Measurements from ENCODE around the gene MMEL1. TPM values are rescaled to one million over a fixed set of nuclear protein-coding genes. Genes with fewer than 3 reads are reported as not detected.

Gene MMEL1
- polyA plus RNA-seq, 2 of the 4 experiments (the other 2 are of a cell fraction): not detected

- TF ChIP-seq, protein P1, sequence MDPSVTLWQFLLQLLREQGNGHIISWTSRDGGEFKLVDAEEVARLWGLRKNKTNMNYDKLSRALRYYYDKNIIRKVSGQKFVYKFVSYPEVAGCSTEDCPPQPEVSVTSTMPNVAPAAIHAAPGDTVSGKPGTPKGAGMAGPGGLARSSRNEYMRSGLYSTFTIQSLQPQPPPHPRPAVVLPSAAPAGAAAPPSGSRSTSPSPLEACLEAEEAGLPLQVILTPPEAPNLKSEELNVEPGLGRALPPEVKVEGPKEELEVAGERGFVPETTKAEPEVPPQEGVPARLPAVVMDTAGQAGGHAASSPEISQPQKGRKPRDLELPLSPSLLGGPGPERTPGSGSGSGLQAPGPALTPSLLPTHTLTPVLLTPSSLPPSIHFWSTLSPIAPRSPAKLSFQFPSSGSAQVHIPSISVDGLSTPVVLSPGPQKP (IDR thresholded peaks at IDR 0.05; ENCODE audit: low read depth, low read length): no peak
- TF ChIP-seq RCOR1 (IDR thresholded peaks at IDR 0.05; ENCODE audit: low read depth, low read length): no peak
These were observed 18.3 kb upstream of the MMEL1 start (continued) for GRCh38 chr1:2650967-2651645.

- FAIRE-seq (no peak), DNase-seq (ENCODE audit: low read depth in 1 of 2, low spot score in 1 of 2) (peak in 1 of 2 experiments; percentile 27), ATAC-seq (no peak)
- peaks cover 25% of the 10 kb centered on the region for H3K9me3 ChIP-seq
- no peak overlapping the region for H3K27ac ChIP-seq
- H3K4me3 ChIP-seq: no peak overlapping the region
- CTCF ChIA-PET: no interaction called here
- 16% methylated on average over 5 of the region's 5 CpGs for WGBS (ENCODE audit: missing lambda C conversion rate)
- H3K4me2 ChIP-seq: no peak overlapping the region
- TF ChIP-seq BCL3 (IDR thresholded peaks at IDR 0.05) (no peak), SMC3 (IDR thresholded peaks at IDR 0.05) (no peak), KDM1A (IDR thresholded peaks at IDR 0.05; ENCODE audit: low read depth) (no peak), RCOR1 (IDR thresholded peaks at IDR 0.05; ENCODE audit: low read depth, low read length) (no peak), ZC3H11A (IDR thresholded peaks at IDR 0.05) (no peak), PHF8 (IDR thresholded peaks at IDR 0.05; ENCODE audit: borderline replicate concordance, low read depth) (no peak), ZSCAN20 (CRISPR knock-in tag; IDR thresholded peaks at IDR 0.05) (no peak), HOXB5 (CRISPR knock-in tag; IDR thresholded peaks at IDR 0.05) (no peak), POLR2AphosphoS2 (conservative IDR thresholded peaks at IDR 0.05; ENCODE audit: low read length) (no peak), NPAS2 (CRISPR knock-in tag; IDR thresholded peaks at IDR 0.05; ENCODE audit: borderline replicate concordance) (no peak), ZNF302 (CRISPR knock-in tag; IDR thresholded peaks at IDR 0.05) (no peak)
- TF ChIP-seq, protein P1 (IDR thresholded peaks at IDR 0.05; ENCODE audit: low read depth, low read length): no peak
- TF ChIP-seq, protein P2, sequence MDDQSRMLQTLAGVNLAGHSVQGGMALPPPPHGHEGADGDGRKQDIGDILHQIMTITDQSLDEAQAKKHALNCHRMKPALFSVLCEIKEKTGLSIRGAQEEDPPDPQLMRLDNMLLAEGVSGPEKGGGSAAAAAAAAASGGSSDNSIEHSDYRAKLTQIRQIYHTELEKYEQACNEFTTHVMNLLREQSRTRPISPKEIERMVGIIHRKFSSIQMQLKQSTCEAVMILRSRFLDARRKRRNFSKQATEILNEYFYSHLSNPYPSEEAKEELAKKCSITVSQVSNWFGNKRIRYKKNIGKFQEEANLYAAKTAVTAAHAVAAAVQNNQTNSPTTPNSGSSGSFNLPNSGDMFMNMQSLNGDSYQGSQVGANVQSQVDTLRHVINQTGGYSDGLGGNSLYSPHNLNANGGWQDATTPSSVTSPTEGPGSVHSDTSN (IDR thresholded peaks at IDR 0.05): no peak
- TF ChIP-seq, protein P3, sequence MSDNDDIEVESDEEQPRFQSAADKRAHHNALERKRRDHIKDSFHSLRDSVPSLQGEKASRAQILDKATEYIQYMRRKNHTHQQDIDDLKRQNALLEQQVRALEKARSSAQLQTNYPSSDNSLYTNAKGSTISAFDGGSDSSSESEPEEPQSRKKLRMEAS (IDR thresholded peaks at IDR 0.05): no peak
- H3K4me1 ChIP-seq: peaks cover 2% of the 10 kb centered on the region; the same call in 1 of the 3 replicates
- POLR2A ChIA-PET: no interaction called here
These were observed 14.0 kb upstream of the MMEL1 start for GRCh38 chr1:2646837-2647236.

DNA sequence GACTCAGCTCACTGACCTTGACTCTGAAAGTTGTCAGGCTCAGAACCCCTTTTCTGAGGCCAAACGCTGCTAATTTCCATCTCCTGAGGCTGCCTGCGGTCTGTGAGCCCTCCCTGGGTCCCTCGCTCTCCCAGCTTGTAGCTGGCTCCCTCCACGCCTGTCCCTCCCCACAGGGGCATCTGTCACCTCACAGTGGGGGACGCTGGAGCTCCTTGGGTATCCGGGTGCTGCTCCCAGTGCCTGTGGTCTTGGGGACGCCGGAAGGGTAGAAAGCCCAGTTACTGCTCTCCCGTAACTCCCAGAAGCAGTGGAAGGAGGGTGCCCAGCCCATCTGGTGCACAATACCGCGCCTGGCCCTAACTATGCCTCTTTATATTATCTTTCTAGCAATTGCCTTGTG is 13.0 kb upstream of the MMEL1 start:
- DNase-seq (ENCODE audit: low read depth in 1 of 2, low spot score in 1 of 2) (no peak), ATAC-seq (no peak), FAIRE-seq (no peak)
- CTCF ChIA-PET: interaction anchor here (0.9 kb wide), 1 partner anchor 10 kb away, joined by 3 read pairs; no protein-coding TSS in a partner anchor
- Histone ChIP-seq H3K9me3 (peaks cover 25% of the 10 kb centered on the region), H3K4me1 (peaks cover 6% of the 10 kb centered on the region; the same call in 1 of the 3 replicates), H3K27ac (no peak overlapping the region), H3K4me3 (no peak overlapping the region), H3K4me2 (no peak overlapping the region)
- POLR2A ChIA-PET: no interaction called here
- 60% methylated on average over 4 of the region's 11 CpGs for WGBS (ENCODE audit: missing lambda C conversion rate)
- TF ChIP-seq EHF (CRISPR knock-in tag; IDR thresholded peaks at IDR 0.05) (no peak), HOXB5 (CRISPR knock-in tag; IDR thresholded peaks at IDR 0.05) (no peak), HOXB13 (CRISPR knock-in tag; IDR thresholded peaks at IDR 0.05; ENCODE audit: low read depth) (no peak), SMC3 (IDR thresholded peaks at IDR 0.05) (no peak), MYC (IDR thresholded peaks at IDR 0.05; ENCODE audit: borderline replicate concordance, low read length) (no peak), HEYL (CRISPR knock-in tag; IDR thresholded peaks at IDR 0.05) (no peak), RAD21 (conservative IDR thresholded peaks at IDR 0.05 in 1 of 2, IDR thresholded peaks at IDR 0.05 in 1 of 2) (no peak), KDM5A (IDR thresholded peaks at IDR 0.05) (no peak), POLR2AphosphoS2 (conservative IDR thresholded peaks at IDR 0.05; ENCODE audit: low read length) (no peak), FOSB (CRISPR knock-in tag; IDR thresholded peaks at IDR 0.05) (no peak), RFX5 (IDR thresholded peaks at IDR 0.05) (no peak), TFCP2L1 (CRISPR knock-in tag; IDR thresholded peaks at IDR 0.05) (no peak), E2F6 (IDR thresholded peaks at IDR 0.05; ENCODE audit: borderline replicate concordance, low read depth) (no peak), REST (IDR thresholded peaks at IDR 0.05) (no peak)
